Spleen (tissue), 11 donors: ENCODE measurements around the gene ADD1. TPM values are rescaled to one million over a fixed set of nuclear protein-coding genes. Genes with fewer than 3 reads are reported as not detected.
A peak's percentile ranks its signal among the peaks of the same experiment; 100 is the strongest.

ENCODE experiments used
- DNase-seq: peaks from one replicate; pipeline ENCODE4 v3.0.0-alpha.2; 2020
- H3K27ac ChIP-seq, 8 donors: fragments of 200-600 bp; sonication (generic) in 7 of 8; 1 replicate in 4 of 8; 2 replicates in 4 of 8; pipeline versions ENCODE4 v1.5.0 to v1.8.0; 2016 to 2021; ENCODE audit warnings: inconsistent platforms in 4 of 8, mild to moderate bottlenecking in 4 of 8, moderate library complexity in 1 of 8
- H3K27me3 ChIP-seq, 7 donors: fragments of 200-600 bp; sonication (generic) in 6 of 7; replicated peaks in 1 of 7; 1 replicate in 4 of 7; 2 replicates in 3 of 7; pipeline versions ENCODE4 v1.5.0 to v1.8.0; 2016 to 2021; ENCODE audit warnings: inconsistent platforms in 3 of 7, mild to moderate bottlenecking in 1 of 7
- H3K36me3 ChIP-seq, 6 donors: fragments of 200-600 bp; sonication (generic) in 5 of 6; 1 replicate in 4 of 6; 2 replicates in 2 of 6; pipeline versions ENCODE4 v1.5.0 to v1.8.0; 2016 to 2021; ENCODE audit warnings: inconsistent platforms in 2 of 6
- H3K4me1 ChIP-seq, 6 donors: fragments of 200-600 bp; sonication (generic) in 5 of 6; 1 replicate in 3 of 6; 2 replicates in 3 of 6; pipeline versions ENCODE4 v1.5.0 to v1.8.0; 2016 to 2021; ENCODE audit warnings: inconsistent platforms in 3 of 6
- H3K4me3 ChIP-seq, 8 donors: fragments of 200-600 bp; sonication (generic) in 7 of 8; 1 replicate in 4 of 8; 2 replicates in 4 of 8; pipeline versions ENCODE4 v1.5.0 to v1.8.0; 2016 to 2021; ENCODE audit warnings: inconsistent platforms in 4 of 8, mild to moderate bottlenecking in 4 of 8, moderate library complexity in 2 of 8
- H3K9me3 ChIP-seq, 8 donors: fragments of 200-600 bp; sonication (generic) in 7 of 8; 1 replicate in 4 of 8; 2 replicates in 4 of 8; pipeline versions ENCODE4 v1.5.0 to v1.8.0; 2016 to 2021; ENCODE audit warnings: inconsistent platforms in 4 of 8
- POLR2A ChIP-seq, 3 donors: fragments of 450-650 bp; IDR thresholded peaks; one replicate each; pipeline ENCODE4 v1.5.1; 2017; ENCODE audit warnings: antibody characterized with exemption in 3 of 3, mild to moderate bottlenecking in 1 of 3
- POLR2AphosphoS5 ChIP-seq, 3 donors: sonication (generic); formaldehyde crosslinking; IDR thresholded peaks; one replicate each; pipeline ENCODE4 v1.5.1; 2017; ENCODE audit warnings: antibody characterized with exemption in 3 of 3
- WGBS, 5 donors: extraction: QIAGEN DNeasy Blood & Tissue Kit in 3 of 5; methylation state at CpG; one replicate each; pipeline versions ENCODE4 v1.1.5 to v1.1.7; 2013 to 2018; 5-methylcytosine and 5-hydroxymethylcytosine counted together
- intact Hi-C: fragments of 100-400 bp; cut with DNase I; formaldehyde crosslinking; loops from one replicate; pipeline ENCODE4 v1.15.0; 2023; ENCODE audit warnings: low total_unique reads
- polyA plus RNA-seq, 3 donors: library from polyadenylated mRNA; stranded (reverse); fragments of 200-250 nt; gene quantifications; one replicate each; pipeline ENCODE4 v1.2.1, GENCODE V29; 2013
- total RNA-seq, 7 donors: library from RNA; depleted of rRNA in 3 of 7; stranded (reverse); fragments of >200 nt in 3 of 7; fragmentation: NEBNext Ultra II Directional in 4 of 7; extraction: Animal tissue kit (Norgen Biotek cat#: 25700) in 4 of 7; gene quantifications; one replicate each; pipeline versions ENCODE4 v1.1.0 to v1.2.1, GENCODE V29; 2016 to 2021
- TF ChIP-seq, protein P1 (sequence below), 11 experiments: fragments of 200-600 bp in 7 of 11; fragments of 450-650 bp in 4 of 11; sonication (generic) in 4 of 11; IDR thresholded peaks in 8 of 11; conservative IDR thresholded peaks in 3 of 11; 1 replicate in 7 of 11; 2 replicates in 4 of 11; pipeline versions ENCODE4 v1.4.0 to v1.8.0; 2016 to 2021; ENCODE audit warnings: antibody characterized with exemption in 11 of 11, inconsistent platforms in 4 of 11, mild to moderate bottlenecking in 1 of 11
- donor health status: healthy with polysubstance abuse.
- donor health status: DM: no; HTN: no; CAD: no; lungs with moderate emphysema.
- donor health status: DM: no; HTN: no; CAD: no.
- donor health status: Bipolar disorder and iron deficiency.
- donor health status: healthy.
- donor health status: DM: no; HTN: no; CAD: no.
- donor health status: DM: yes; HTN: yes; CAD: no.

Gene ADD1
- total and polyA plus RNA-seq, 10 donors: 175 to 348 (median 265) TPM

DNA sequence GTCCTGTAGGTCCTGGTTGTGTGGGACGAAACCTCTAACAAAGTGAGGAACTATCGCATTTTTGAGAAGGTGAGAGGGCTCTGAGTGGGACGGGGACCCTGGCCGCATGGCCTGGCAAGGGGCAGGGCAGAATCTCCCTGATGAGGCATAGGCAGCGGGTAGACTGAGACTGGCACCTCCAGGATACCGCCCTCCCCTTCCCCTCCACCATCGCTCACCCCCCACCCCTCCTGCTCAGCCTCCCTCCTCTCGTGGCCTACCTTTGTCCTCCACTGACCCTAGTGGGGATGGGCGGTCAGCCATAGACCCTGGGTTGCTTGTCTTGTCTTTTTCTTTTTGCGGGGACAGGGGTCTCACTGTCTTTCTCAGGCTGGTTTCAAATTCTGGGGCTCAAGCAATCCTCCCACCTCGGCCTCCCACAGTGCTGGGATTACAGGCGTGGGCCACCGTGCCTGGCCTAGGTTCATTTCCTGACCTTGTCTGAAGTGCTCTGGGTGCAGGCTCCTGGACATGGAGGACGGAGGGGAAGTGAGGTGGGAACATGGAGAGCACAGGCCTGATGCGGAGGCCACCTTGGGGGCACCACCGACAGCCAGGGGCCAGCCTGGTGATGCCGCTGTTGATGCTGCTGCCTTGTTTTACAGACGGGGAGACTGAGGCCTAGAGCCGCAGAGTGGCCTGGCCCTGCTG lies 10.5 kb upstream of the ADD1 start:
- TF ChIP-seq POLR2AphosphoS5 (IDR thresholded peaks at IDR 0.05) (no peak), POLR2A (IDR thresholded peaks at IDR 0.05) (no peak)
- TF ChIP-seq, protein P1, sequence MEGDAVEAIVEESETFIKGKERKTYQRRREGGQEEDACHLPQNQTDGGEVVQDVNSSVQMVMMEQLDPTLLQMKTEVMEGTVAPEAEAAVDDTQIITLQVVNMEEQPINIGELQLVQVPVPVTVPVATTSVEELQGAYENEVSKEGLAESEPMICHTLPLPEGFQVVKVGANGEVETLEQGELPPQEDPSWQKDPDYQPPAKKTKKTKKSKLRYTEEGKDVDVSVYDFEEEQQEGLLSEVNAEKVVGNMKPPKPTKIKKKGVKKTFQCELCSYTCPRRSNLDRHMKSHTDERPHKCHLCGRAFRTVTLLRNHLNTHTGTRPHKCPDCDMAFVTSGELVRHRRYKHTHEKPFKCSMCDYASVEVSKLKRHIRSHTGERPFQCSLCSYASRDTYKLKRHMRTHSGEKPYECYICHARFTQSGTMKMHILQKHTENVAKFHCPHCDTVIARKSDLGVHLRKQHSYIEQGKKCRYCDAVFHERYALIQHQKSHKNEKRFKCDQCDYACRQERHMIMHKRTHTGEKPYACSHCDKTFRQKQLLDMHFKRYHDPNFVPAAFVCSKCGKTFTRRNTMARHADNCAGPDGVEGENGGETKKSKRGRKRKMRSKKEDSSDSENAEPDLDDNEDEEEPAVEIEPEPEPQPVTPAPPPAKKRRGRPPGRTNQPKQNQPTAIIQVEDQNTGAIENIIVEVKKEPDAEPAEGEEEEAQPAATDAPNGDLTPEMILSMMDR (IDR thresholded peaks at IDR 0.05 in 8 of 11, conservative IDR thresholded peaks at IDR 0.05 in 3 of 11): no peak
- no peak for DNase-seq
- Histone ChIP-seq H3K27ac (peak overlapping the region in 6 of 8 donors; percentile 81 to 93 (median 85)), H3K27me3 (no peaks in the 10 kb centered on the region), H3K4me1 (peaks cover 49 to 98% (median 84%) of the 10 kb centered on the region in 6 donors), H3K36me3 (peaks cover 0 to 91% (median 78%) of the 10 kb centered on the region in 6 donors), H3K9me3 (no peaks in the 10 kb centered on the region), H3K4me3 (no peak overlapping the region)
- intact Hi-C loops: no loop called here
- WGBS, 5 donors: 73 to 91% (median 86%) methylated on average over 17 to 19 of the region's 19 CpGs

DNA sequence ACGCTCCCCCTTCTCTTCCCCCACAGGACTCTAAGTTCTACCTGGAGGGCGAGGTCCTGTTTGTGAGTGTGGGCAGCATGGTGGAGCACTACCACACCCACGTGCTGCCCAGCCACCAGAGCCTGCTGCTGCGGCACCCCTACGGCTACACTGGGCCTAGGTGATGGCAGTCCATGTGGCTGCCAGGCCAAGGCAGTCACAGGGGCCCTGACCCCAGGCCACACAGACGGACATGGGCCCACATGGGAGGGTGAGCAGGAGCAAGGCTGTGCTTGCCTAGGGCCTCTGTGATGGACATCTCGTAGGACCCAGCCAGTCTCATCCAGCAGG lies 10.0 kb upstream of the ADD1 start:
- H3K27me3 ChIP-seq: no peaks in the 10 kb centered on the region
- peaks cover 0 to 86% (median 73%) of the 10 kb centered on the region in 6 donors for H3K36me3 ChIP-seq
- TF ChIP-seq, protein P1 (IDR thresholded peaks at IDR 0.05 in 8 of 11, conservative IDR thresholded peaks at IDR 0.05 in 3 of 11): no peak
- TF ChIP-seq POLR2AphosphoS5 (IDR thresholded peaks at IDR 0.05): peak; percentile 6 to 74 (median 38)
- peaks cover 54 to 98% (median 86%) of the 10 kb centered on the region in 6 donors for H3K4me1 ChIP-seq
- DNase-seq: no peak
- peak overlapping the region in 6 of 8 donors; percentile 81 to 93 (median 85) for H3K27ac ChIP-seq
- intact Hi-C loops: no loop called here
- no peak overlapping the region for H3K4me3 ChIP-seq
- H3K9me3 ChIP-seq: no peaks in the 10 kb centered on the region
- 80 to 87% (median 84%) methylated on average over 5 to 7 of the region's 7 CpGs for WGBS, 5 donors

DNA sequence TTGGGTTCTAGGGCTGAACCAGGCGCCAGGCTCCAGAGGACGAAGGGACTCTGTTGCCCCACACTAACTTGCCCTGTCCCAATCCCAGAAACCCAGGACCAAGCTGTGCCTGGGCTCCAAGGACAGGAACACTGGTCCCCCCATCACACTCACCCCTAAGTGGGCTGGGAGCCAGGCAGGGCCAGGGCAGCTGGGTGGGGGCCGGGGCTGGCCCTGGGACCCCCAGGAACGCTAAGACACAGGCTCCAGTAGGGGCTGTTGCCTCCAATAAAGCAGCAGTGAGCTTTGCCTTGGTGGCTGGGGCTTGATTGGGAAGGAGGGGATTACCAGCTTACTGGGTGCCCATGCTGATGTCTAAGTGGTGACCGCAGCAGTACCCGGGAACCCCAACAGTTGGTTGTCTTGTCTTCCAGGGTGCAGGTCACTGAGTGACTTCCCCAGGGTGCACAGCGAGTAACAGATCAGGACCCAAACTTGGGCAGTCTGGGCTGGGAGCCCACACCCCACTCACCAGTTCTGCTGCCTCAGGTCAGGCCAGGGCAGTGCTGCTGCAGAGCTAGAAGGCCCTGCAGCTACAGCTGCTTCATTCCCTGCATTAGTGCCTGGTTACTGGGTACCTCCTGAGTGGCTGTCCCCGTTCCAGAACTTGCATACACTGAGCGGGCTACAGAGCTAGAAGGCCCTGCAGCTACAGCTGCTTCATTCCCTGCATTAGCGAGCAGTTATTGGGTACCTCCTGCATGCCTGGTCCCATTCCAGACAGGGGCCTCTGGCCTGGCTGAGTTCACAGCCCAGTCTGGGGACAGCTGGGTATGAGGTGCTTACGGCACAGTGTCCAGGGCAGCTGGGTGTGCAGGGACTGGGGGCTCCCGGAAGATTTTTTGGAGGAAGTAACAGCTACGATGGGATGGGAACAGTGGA lies 9.4 kb upstream of the ADD1 start:
- Histone ChIP-seq H3K27me3 (no peaks in the 10 kb centered on the region), H3K4me3 (peak overlapping the region in 1 of 8 donors; percentile 21), H3K9me3 (no peaks in the 10 kb centered on the region), H3K4me1 (peaks cover 57 to 99% (median 91%) of the 10 kb centered on the region in 6 donors), H3K36me3 (peaks cover 0 to 79% (median 67%) of the 10 kb centered on the region in 6 donors), H3K27ac (peak overlapping the region; percentile 48 to 93 (median 84))
- intact Hi-C loops: no loop called here
- 71 to 79% (median 76%) methylated on average over 6 to 13 of the region's 13 CpGs for WGBS, 5 donors
- no peak for DNase-seq
- TF ChIP-seq, protein P1 (IDR thresholded peaks at IDR 0.05 in 8 of 11, conservative IDR thresholded peaks at IDR 0.05 in 3 of 11): no peak
- TF ChIP-seq POLR2AphosphoS5 (IDR thresholded peaks at IDR 0.05): peak in 2 of 3 donors; percentile 4 to 52

DNA sequence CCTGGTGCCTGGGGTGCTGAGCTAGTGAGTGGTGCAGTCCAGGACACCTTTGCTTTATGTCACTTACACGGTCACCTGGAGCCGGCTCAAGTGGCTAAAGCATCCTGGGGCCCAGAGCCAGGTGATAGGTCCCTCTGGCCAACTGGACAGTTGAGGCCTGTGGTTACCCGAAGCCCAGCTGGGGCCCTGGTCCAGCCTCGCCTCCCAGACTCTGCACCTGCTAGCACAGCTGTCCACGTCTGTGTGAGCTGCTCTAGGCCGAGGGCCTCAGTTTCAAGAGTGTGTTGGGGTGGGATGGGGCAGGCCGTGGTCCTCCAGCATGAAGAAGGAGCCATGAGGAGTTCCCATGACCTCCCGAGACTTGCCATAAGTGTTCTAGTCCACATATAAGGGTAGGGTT lies 7.7 kb upstream of the ADD1 start:
- H3K27me3 ChIP-seq: no peaks in the 10 kb centered on the region
- H3K36me3 ChIP-seq: peaks cover 0 to 62% (median 50%) of the 10 kb centered on the region in 6 donors
- intact Hi-C loops: no loop called here
- peak; percentile 82 for DNase-seq
- WGBS, 5 donors: 78 to 90% (median 84%) methylated on average over 7 to 8 of the region's 8 CpGs
- H3K4me3 ChIP-seq: no peak overlapping the region
- TF ChIP-seq POLR2A (IDR thresholded peaks at IDR 0.05) (no peak), POLR2AphosphoS5 (IDR thresholded peaks at IDR 0.05) (no peak)
- TF ChIP-seq, protein P1 (IDR thresholded peaks at IDR 0.05 in 8 of 11, conservative IDR thresholded peaks at IDR 0.05 in 3 of 11): no peak
- H3K27ac ChIP-seq: peak overlapping the region; percentile 66 to 93 (median 84)
- peaks cover 57 to 96% (median 86%) of the 10 kb centered on the region in 6 donors for H3K4me1 ChIP-seq
- no peaks in the 10 kb centered on the region for H3K9me3 ChIP-seq
